Duodenal mucosa (tissue), 2 donors: Measurements from ENCODE around the gene OSCAR.

Source experiments
- H3K27ac ChIP-seq: one replicate; pipeline ENCODE4 v1.7.0; 2013; ENCODE audit warnings: low read depth, low read length
- H3K27me3 ChIP-seq, 2 donors: one replicate each; pipeline ENCODE4 v1.7.0; 2013; ENCODE audit warnings: low read length in 2 of 2, control low read depth in 1 of 2; ENCODE audit not compliant: insufficient read depth in 2 of 2, control insufficient read depth in 1 of 2
- H3K36me3 ChIP-seq, 2 donors: one replicate each; pipeline ENCODE4 v1.7.0; 2013; ENCODE audit warnings: low read length in 2 of 2, control low read depth in 1 of 2; ENCODE audit not compliant: insufficient read depth in 2 of 2, control insufficient read depth in 1 of 2
- H3K4me1 ChIP-seq, 2 donors: one replicate each; pipeline ENCODE4 v1.7.0; 2013; ENCODE audit warnings: low read length in 2 of 2, control low read depth in 1 of 2; ENCODE audit not compliant: insufficient read depth in 2 of 2, control insufficient read depth in 1 of 2
- H3K4me3 ChIP-seq, 2 donors: one replicate each; pipeline ENCODE4 v1.7.0; 2013; ENCODE audit warnings: low read length in 2 of 2, low read depth in 1 of 2
- H3K9ac ChIP-seq, 2 donors: one replicate each; pipeline ENCODE4 v1.7.0; 2013; ENCODE audit warnings: low read length in 2 of 2, low read depth in 1 of 2
- H3K9me3 ChIP-seq, 2 donors: one replicate each; pipeline ENCODE4 v1.7.0; 2013; ENCODE audit warnings: low read length in 2 of 2, control low read depth in 1 of 2; ENCODE audit not compliant: control insufficient read depth in 1 of 2

The OSCAR gene

GRCh38 chr19:54084410-54084809 is 16.2 kb downstream of the OSCAR start:
- no peak overlapping the region for H3K9ac ChIP-seq
- H3K9me3 ChIP-seq: peaks cover 2 to 4% of the 10 kb centered on the region in 2 donors
- no peak overlapping the region for H3K4me3 ChIP-seq
- H3K27me3 ChIP-seq: no peaks in the 10 kb centered on the region
- H3K36me3 ChIP-seq: no peaks in the 10 kb centered on the region
- no peak overlapping the region for H3K27ac ChIP-seq
- H3K4me1 ChIP-seq: no peaks in the 10 kb centered on the region

GRCh38 chr19:54081032-54081431 is 19.6 kb downstream of the OSCAR start, which contains the start of gene TARM1:
Gene TARM1, minus strand, starts transcription at chr19:54081365. Its CDS starts 25 bp downstream, at chr19:54081340.
- Histone ChIP-seq H3K4me1 (no peaks in the 10 kb centered on the region), H3K9ac (no peak within 1 kb of the TSS), H3K9me3 (peaks cover 2 to 4% of the 10 kb centered on the region in 2 donors), H3K27me3 (no peaks in the 10 kb centered on the region), H3K36me3 (no peaks in the 10 kb centered on the region), H3K27ac (no peak within 1 kb of the TSS), H3K4me3 (no peak within 1 kb of the TSS)

DNA sequence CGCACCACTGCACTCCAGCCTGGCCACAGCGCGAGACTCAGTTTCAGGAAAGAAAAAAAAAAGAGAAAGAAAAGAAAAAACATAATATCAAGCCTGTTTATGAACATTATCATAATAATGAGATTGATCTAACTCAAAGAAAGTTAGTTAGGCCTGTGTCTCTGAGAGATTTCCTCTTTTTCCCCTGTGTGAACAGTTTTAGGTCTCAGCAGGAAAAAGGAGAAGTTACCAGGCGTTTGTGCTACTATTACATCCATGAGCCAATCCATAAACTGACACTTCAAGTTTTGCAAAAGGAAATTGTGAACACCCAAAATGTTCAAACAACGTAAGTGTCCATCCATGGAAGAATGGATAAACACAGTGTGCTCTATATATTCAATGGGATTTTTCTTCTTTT is 23.3 kb downstream of the OSCAR start:
- H3K4me3 ChIP-seq: no peak overlapping the region
- peaks cover 2 to 4% of the 10 kb centered on the region in 2 donors for H3K9me3 ChIP-seq
- H3K27me3 ChIP-seq: no peaks in the 10 kb centered on the region
- H3K27ac ChIP-seq: no peak overlapping the region
- no peak overlapping the region for H3K9ac ChIP-seq
- no peaks in the 10 kb centered on the region for H3K36me3 ChIP-seq
- H3K4me1 ChIP-seq: no peaks in the 10 kb centered on the region

DNA sequence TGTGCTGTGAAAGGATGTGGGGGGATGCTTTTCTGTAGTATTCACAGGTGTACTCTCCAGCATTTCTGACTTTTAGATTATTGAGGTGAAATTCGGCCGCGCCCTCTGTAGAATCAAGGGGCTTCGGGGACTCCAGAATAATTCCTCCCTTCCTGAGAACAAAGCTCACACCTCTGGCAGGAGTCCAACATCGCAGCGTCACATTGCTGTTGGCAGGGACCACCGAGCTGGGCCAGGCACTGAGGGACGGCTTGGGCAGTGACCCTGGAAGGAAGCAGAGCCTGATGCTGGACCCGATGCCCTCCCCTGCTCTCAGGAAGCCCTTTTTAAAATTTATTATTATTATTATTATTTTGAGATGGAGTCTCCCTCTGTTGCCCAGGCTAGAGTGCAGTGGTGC is 25.8 kb downstream of the OSCAR start:
- Histone ChIP-seq H3K4me1 (no peaks in the 10 kb centered on the region), H3K9ac (no peak overlapping the region), H3K9me3 (no peaks in the 10 kb centered on the region), H3K36me3 (no peaks in the 10 kb centered on the region), H3K4me3 (no peak overlapping the region), H3K27me3 (no peaks in the 10 kb centered on the region), H3K27ac (no peak overlapping the region)

GRCh38 chr19:54073829-54074228 is 26.8 kb downstream of the OSCAR start:
- Histone ChIP-seq H3K9me3 (peaks cover 0 to 5% of the 10 kb centered on the region in 2 donors), H3K27ac (no peak overlapping the region), H3K9ac (no peak overlapping the region), H3K36me3 (no peaks in the 10 kb centered on the region), H3K4me1 (no peaks in the 10 kb centered on the region), H3K27me3 (no peaks in the 10 kb centered on the region), H3K4me3 (no peak overlapping the region)

- Histone ChIP-seq H3K4me3 (no peak overlapping the region), H3K4me1 (no peaks in the 10 kb centered on the region), H3K36me3 (no peaks in the 10 kb centered on the region)
Observed at GRCh38 chr19:54069470-54069869, 31.1 kb downstream of the OSCAR start.

GRCh38 chr19:54063350-54064116 is 37.1 kb downstream of the OSCAR start, which contains the start of gene VSTM1:
Gene VSTM1, minus strand, starts transcription at chr19:54063897. Its CDS starts 120 bp downstream, at chr19:54063777.
- H3K4me3 ChIP-seq: no peak within 1 kb of the TSS
- H3K4me1 ChIP-seq: no peaks in the 10 kb centered on the region
- H3K27me3 ChIP-seq: no peaks in the 10 kb centered on the region
- H3K9ac ChIP-seq: no peak within 1 kb of the TSS
- no peak within 1 kb of the TSS for H3K27ac ChIP-seq
- no peaks in the 10 kb centered on the region for H3K9me3 ChIP-seq
- H3K36me3 ChIP-seq: no peaks in the 10 kb centered on the region

More at GRCh38 chr19:54069470-54069869, 31.1 kb downstream of the OSCAR start:
- H3K9me3 ChIP-seq: peaks cover 0 to 5% of the 10 kb centered on the region in 2 donors
- no peak overlapping the region for H3K9ac ChIP-seq
- no peaks in the 10 kb centered on the region for H3K27me3 ChIP-seq
- H3K27ac ChIP-seq: no peak overlapping the region

DNA sequence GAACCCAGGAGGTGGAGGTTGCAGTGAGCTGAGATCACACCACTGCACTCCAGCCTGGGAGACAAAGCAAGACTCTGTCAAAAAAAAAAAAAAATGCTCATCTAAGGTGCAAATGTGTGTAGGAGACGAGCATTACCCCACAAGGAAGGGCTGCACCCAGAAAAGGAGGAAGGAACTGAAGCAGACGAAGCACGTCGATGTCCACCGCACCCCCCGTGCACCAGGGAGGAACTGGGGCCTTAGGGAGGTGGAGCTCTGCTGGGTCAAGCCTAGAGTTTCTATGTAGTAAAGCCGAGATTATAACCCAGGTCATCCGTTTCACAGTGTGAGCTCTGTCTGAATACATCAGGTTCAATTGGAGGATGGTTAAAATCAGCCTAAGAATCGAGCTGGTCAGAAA is 38.0 kb downstream of the OSCAR start:
- no peak overlapping the region for H3K4me3 ChIP-seq
- H3K36me3 ChIP-seq: no peaks in the 10 kb centered on the region
- no peaks in the 10 kb centered on the region for H3K4me1 ChIP-seq
- H3K27ac ChIP-seq: no peak overlapping the region
- H3K9me3 ChIP-seq: no peaks in the 10 kb centered on the region
- H3K27me3 ChIP-seq: no peaks in the 10 kb centered on the region
- H3K9ac ChIP-seq: no peak overlapping the region

DNA sequence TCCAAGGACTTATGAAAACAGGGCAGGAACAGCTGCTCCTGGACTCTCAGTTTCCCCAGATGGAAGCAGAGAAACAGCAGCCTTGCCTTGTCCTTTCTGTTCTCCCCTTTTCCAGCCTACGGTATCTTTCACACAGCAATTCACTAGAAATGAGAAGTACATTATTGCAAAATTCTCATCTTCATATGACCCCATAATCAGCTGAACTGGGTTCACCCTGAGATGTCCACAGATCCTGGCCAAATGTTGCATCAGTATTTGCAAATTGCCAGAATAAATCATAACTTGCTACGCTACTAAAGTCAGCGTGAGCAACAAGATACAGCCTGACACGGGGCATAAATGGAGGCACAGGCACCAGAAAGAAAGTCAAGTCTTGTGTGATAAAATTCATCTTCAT is 53.0 kb downstream of the OSCAR start:
- Histone ChIP-seq H3K9me3 (no peaks in the 10 kb centered on the region), H3K36me3 (no peaks in the 10 kb centered on the region), H3K27me3 (no peaks in the 10 kb centered on the region), H3K4me1 (no peaks in the 10 kb centered on the region), H3K4me3 (no peak overlapping the region), H3K9ac (no peak overlapping the region), H3K27ac (no peak overlapping the region)

GRCh38 chr19:54045771-54046170 is 54.8 kb downstream of the OSCAR start:
- Histone ChIP-seq H3K27ac (no peak overlapping the region), H3K9me3 (no peaks in the 10 kb centered on the region), H3K9ac (no peak overlapping the region), H3K4me3 (no peak overlapping the region), H3K4me1 (no peaks in the 10 kb centered on the region), H3K27me3 (no peaks in the 10 kb centered on the region), H3K36me3 (no peaks in the 10 kb centered on the region)
